Inferior parietal cortex (tissue), 1 donor: ENCODE measurements around the gene SORT1.
A peak's percentile ranks its signal among the peaks of the same experiment; 100 is the strongest.
"Not testable (repeated sequence)": the region's sequence is repeated elsewhere in the genome, so short reads cannot be mapped to it uniquely, and the experiment has no call there.

Source experiments
- DNase-seq: peaks from one replicate; pipeline ENCODE4 v3.0.0-alpha.2; 2016; ENCODE audit errors: extremely low spot score

SORT1 gene

DNA sequence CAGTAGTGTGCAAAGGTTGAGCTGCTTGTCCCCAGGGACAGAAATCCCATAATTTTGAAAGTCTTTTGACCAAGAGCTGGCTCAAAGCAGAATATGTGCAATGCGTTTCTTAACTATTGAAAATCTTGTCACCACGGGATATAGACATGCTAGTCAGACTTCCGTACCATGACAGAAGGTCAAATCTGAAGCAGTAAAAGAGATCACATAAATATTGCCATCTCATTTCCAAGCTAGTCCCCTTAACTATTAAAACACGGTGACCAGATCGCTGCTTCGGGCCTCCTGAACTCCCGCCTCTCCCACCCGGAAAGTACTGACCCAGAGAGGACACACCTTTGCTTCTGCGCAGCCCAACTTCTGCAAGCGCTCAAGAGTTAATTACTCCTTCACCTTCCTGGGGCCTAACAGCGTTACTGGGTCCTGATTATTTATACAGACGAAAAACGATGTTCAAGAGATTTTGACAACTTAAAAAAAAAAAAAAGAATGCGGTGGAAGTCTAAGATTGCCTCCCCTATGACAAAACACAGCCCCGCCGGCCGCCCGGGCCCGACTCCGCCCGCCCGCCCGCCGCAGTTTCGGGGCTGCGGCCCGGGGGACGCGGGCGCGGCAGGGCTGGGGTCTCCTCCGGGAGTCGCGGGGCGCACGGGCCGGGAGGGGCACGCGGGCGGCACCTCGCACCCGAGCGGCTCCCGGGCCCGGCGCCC, 692 bp downstream of the SORT1 start:
- DNase-seq: no peak

DNA sequence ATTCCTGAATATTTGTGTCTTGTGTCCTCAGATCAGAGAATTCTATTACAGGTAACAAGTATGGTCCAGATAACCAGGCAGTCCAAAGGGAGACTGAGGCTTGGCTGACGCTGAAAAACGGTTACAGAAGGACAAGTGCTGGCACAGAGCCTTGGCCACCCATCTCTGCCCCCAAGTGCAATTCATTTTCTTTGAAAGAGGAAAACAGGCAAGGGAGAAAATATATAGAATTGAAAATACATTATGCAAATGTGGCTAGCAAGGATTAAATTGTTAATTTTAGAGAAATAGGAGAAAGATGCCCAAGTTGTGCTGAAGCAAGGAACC, 1.2 kb downstream of the SORT1 start:
- DNase-seq: no peak

GRCh38 chr1:109395602-109396512, 1.9 kb downstream of the SORT1 start:
- DNase-seq: no peak

- DNase-seq: not testable (repeated sequence)
These were observed 2.5 kb downstream of the SORT1 start for GRCh38 chr1:109395282-109395599.

DNA sequence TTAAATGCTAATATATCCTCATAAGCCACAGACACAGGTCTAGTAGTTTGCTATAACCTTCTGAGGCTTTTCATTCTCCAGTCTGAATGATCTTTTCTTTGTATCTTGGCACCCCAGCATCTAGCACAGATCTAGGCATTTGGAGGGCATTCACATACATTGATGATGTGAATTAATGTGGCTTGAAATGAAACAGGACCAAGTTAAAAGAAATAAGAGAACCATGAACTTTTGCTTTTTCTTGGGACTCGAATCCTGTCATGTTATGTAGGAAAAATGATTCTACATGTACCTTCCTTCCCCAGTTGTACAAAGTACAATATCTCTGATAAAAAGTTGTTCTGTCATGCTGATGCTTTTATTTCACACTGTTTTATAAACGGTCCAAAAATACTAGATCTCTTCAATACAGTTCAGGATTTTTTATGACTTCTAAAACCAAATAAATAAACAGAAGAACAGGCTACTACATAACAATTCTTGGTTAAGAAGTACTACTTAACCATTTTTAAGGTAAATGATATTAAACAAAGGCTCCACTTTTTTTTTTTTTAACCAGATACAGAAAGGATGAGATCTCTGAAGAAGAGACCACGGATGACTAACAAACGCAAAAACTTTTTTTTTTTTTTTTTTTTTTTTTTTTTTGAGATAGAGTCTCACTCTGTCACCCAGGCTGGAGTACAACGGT, 3.0 kb downstream of the SORT1 start:
- peak; percentile 43 for DNase-seq

DNA sequence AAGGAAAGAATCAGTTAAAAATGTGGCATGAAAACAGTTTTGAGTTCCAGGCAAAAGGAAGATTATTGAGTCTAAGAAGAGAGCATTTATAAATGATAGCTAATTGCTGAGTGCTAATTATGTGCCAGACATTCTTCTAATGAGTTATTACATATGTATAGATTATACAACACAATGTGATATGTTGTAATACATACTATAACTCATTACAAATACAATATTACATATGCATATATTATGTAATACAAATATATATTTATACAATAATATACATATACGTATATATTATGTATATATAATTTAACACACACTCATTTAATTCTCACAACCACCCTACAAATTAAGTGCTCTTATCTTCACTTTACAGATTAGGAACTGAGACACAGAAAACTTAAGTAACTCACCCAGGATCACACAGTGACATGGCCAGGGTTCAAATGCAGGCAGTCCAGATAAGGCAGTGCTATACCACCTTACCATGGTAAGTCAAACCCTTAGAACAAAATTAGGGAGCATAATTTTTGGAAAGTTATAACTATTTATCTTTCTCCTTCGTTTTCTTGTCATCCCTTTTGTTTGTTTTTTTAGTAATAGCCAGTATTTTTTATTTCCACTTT, 4.0 kb downstream of the SORT1 start:
- no peak for DNase-seq

- DNase-seq: peak; percentile 77
These were observed 4.7 kb downstream of the SORT1 start for GRCh38 chr1:109392788-109393616.

DNA sequence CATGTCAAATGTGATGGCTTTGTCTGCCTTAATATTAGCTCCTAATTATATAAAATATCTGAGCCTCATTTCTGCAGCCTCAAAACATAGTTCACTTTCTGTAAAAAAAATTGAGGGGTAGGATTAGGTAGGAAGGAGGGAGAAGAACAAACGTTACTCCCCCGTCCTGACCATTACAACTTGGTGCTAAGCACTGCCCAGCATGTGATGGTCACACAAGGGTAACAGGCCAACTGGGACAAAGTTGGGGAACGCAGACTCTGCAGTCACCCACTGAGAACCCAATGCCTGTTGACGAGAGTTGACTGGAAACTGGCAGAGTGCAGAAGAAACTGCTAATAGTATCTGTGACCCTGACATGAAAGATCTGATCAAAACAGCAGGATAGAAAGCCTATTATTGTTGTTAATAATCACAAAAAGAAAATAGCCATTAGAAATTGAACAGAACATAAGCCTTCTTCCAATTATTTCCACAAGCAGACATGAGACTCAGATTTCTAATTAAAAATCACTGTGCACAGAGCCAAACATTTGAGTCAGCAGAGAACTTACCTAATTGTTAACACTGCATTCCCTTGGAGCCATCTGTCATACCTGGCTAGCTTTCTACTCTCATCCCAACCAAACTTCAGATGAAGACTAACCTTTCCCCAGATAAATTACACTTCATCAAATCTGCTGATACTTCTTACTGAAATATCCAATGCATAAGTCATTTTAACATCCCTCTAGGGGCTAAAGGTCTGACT, 5.5 kb downstream of the SORT1 start:
- DNase-seq: peak; percentile 67

DNA sequence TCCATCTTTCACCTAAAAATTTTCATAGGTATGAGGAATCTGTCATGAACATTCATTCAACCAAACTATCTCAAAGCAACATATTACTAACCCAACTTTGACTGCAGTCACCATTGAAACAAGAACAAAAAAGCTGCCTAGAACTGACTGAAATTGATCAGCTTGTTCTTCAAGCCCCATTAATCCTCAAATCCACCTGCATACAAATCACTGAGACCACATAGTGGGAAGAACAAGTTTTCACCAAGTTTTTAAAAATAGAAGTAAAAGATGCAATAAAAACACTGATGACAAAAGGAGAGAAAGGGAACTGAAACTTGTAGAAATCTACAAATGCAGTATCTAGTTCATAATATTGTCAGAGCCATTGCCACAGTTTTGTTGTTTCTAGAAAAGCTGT, 6.1 kb downstream of the SORT1 start:
- peak; percentile 30 for DNase-seq

DNA sequence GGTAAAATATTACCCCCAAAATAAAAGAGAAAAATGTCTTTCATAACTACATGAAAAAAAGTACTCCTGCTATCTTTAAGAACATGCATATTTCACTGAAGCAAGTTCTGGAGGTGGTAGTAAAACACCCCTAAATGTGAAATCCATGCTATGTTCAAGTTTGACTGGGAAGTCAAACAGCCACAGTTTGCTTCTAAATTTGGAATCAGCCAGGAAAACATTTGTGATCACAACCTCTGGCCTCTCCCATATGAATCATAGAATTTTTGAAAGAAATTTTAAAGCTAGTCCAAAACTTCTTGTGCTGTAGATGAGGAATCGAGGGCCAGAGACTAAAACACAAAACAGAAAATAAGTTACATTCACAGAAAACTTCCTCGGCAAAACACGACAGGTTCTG, 6.6 kb downstream of the SORT1 start:
- DNase-seq: peak; percentile 37

- DNase-seq: peak; percentile 34
These were observed 7.9 kb downstream of the SORT1 start for GRCh38 chr1:109389638-109390341.

GRCh38 chr1:109388884-109389637, 8.7 kb downstream of the SORT1 start:
- DNase-seq: peak; percentile 34

DNA sequence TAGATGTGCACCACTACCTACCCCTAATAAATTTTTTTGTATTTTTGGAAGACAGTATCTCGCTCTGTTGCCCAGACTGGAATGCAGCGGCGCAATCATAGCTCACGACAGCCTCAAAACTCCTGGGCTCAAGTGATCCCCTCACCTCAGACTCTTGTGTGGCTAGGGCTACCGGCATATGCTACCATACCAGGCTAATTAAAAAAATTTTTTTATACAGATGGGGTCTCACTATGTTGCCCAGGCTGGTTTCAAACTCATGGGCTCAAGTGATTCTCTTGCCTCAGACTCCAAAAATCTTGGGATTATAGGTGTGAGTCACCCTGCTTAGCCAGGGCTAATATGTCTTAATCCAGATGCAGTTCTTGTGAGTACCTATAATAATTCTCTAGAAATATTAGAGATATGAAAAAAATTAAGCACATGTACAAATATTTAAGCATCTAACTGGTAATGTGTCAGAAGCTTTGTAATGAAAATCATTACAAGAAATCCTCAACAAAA, 9.5 kb downstream of the SORT1 start:
- DNase-seq: no peak

DNA sequence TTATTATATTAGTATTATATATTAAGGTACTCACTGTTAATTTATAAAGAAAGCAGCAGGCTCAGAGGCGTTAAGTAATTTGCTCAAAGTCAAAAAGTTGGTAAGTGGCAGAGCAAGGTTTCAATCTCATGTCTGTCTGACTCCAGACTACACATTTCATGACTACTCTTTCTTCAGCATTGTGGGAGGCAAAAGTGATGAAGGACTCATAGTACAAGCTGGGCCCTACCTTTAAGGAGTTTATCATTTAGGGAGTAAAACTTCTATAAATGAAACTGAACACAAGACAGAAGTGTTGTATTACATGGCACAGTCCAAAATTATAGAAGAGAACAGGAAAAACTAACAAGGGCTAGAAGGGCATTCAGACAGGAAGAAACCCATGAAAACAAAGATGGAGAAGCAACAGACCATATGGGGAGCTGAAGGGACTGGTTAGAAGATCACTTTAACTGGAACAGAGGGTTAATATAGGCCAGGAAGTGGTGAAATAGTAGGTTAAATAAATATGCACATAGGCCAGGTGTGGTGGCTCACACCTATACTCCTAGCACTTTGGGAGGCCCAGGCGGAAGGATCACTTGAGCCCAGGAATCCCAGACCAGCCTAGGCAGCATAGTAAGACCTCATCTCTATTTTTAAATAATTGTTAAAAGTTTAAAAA, 11.5 kb downstream of the SORT1 start:
- no peak for DNase-seq

- peak; percentile 54 for DNase-seq
These were observed 12.3 kb downstream of the SORT1 start for GRCh38 chr1:109385417-109385816.

DNA sequence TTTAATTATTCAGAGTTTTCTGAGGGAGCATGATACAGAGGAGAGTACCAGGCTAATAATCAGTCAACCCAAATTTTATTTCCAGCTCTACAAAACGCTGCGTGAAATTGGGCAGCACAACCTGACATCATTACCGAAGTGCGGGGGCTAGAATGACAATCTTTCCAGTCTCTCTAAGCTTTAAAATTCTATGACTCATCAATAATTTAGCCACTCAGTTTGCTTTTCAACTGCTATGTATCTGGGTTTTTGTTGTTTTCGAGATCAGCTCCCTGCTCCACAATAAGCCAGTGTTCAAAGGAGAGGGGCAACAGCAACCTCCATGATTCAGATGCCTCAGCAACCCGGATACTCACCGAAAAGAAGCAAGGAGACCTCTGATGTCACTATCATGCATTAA, 13.9 kb downstream of the SORT1 start:
- peak; percentile 53 for DNase-seq

DNA sequence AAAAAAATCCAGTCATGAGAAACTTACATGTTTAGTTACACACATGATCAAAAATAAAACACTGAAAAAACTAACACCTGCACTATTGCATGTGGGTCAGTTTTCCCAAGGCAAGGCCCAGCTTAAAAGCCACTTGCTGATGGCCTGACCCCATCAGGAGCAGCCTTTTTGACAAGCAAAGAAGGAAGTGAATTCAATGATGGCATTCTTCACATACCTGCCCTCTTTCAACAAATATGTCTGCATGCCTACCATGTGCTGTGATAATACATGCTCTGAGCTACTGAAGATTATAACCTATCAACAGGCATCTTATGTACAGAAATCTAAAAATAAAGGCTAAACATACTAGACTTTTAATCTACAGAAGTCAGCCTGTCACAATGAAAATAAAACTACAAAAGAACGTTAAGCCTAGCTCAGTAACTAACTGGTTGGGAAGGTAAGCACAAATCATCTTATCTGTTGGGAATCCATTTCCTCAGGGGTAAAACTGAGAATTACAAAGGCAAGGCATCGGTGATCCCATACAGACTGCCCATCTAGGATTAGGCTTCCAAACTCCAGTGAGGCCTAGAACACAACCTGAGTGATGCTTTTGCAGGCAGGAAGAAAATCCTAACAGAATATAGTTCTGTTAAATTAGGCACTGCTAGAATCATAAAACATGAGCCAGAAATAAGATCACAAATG, 14.5 kb downstream of the SORT1 start:
- no peak for DNase-seq

GRCh38 chr1:109381573-109381972, 16.1 kb downstream of the SORT1 start:
- no peak for DNase-seq
